ENCODE measurements around the gene PPP2R5E.

- no peak for TF ChIP-seq EZH2 (IDR thresholded peaks at IDR 0.05; ENCODE audit: insufficient read depth, poor library complexity, severe bottlenecking)
- TF ChIP-seq EZH2phosphoT487 (IDR thresholded peaks at IDR 0.05; ENCODE audit: insufficient read depth, low read depth) = no peak
Measured at GRCh38 chr14:63459738-63460137, 83.4 kb downstream of the PPP2R5E start.

Data from GM23248 (cell line).